HFF-Myc (cell line): ENCODE measurements around the gene RETREG3.

ENCODE experiments used
- DNase-seq: peaks from one replicate; pipeline ENCODE4 v3.0.0-alpha.2; 2011; ENCODE audit warnings: low read depth; ENCODE audit errors: extremely low read depth
- H3K4me3 ChIP-seq: replicated peaks from 2 replicates; pipeline ENCODE4 v1.5.1; 2011; ENCODE audit warnings: low read depth, mild to moderate bottlenecking, control low read depth, low read length
- CTCF ChIP-seq: IDR thresholded peaks from 2 replicates; pipeline ENCODE4 v1.5.1; 2012; ENCODE audit warnings: mild to moderate bottlenecking, low read depth, low read length, control low read depth; ENCODE audit errors: missing control alignments

RETREG3 gene

GRCh38 chr17:42568341-42569111, 40.6 kb downstream of the RETREG3 start:
- DNase-seq: no peak
- no peak for TF ChIP-seq CTCF
- peak overlapping the region; percentile 80; the same call in 1 of the 2 replicates for H3K4me3 ChIP-seq

- TF ChIP-seq CTCF: no peak
- DNase-seq: peak; percentile 61
- peak within 1 kb of the TSS; percentile 80 for H3K4me3 ChIP-seq
Observed at GRCh38 chr17:42566883-42567573, 42.1 kb downstream of the RETREG3 start, which contains the start of gene MLX. Gene MLX, plus strand, starts transcription at chr17:42567100. Its CDS starts 25 bp downstream, at chr17:42567125.

DNA sequence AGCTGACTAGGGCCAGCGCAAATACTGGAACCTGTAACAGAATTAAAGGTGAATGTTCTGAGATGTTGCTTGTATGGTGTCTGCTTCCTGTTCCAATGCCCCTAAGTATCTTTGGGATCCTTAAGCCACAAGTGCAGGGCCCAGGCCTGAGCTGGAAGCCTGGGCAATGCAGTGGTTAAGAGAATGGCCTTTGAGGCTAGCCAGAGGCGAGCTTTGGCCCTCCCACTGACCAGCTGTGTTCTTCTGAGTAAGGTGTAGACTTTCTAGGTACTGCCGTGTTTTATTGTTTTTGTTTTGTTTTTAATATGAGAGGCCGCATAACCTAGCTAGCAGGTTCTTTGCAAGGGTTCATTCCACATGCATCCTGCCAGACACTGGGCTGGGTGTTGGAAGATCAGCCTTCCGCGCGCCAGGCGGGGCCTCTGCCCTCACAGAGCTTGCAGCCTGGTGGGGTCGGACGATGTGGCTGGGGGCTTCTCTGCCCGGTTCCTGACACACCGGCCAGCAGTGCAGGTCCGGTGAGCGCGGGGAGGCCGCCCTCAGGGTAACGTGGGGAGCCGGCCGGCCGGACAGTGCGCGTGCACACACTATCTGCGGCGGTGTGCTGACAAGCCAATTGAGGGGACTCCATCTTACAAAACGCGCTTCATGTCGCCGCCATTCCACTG, 42.8 kb downstream of the RETREG3 start:
- no peak for TF ChIP-seq CTCF
- H3K4me3 ChIP-seq: peak overlapping the region; percentile 80
- no peak for DNase-seq

GRCh38 chr17:42565523-42566214, 43.5 kb downstream of the RETREG3 start:
- DNase-seq: no peak
- no peak for TF ChIP-seq CTCF
- H3K4me3 ChIP-seq: no peak overlapping the region

GRCh38 chr17:42564815-42565522, 44.2 kb downstream of the RETREG3 start:
- no peak for TF ChIP-seq CTCF
- no peak overlapping the region for H3K4me3 ChIP-seq
- DNase-seq: no peak

DNA sequence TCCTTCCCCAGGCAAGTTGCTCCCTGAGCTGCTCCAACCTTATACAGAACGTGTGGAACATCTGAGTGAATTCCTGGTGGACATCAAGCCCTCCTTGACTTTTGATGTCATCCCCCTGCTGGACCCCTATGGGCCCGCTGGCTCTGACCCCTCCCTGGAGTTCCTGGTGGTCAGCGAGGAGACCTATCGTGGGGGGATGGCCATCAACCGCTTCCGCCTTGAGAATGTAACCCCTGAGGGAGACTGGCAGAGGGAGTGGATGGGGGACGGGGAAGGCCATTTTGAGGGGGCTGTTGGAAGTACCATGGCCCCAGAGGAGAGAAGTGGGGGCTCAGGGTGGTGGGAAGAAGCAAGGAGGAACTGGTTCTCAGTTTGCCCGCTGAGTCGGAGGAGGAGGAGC, 45.2 kb downstream of the RETREG3 start:
- no peak for TF ChIP-seq CTCF
- H3K4me3 ChIP-seq: peak overlapping the region; percentile 99
- DNase-seq: no peak
